ENCODE data around the gene TOMM40.

Gene TOMM40

GRCh38 chr19:44931541-44931940, 40.5 kb downstream of the TOMM40 start:
- DNase-seq: no peak

- DNase-seq: no peak
Measured at GRCh38 chr19:44939668-44940067, 48.6 kb downstream of the TOMM40 start.

GRCh38 chr19:44942067-44942571, 51.1 kb downstream of the TOMM40 start, which contains the start of gene APOC4:
TSS of gene APOC4 (plus strand) at chr19:44942237. CDS start at chr19:44942278, 41 bp downstream.
- no peak for DNase-seq

- DNase-seq: no peak
Measured at GRCh38 chr19:44943801-44944249, 52.8 kb downstream of the TOMM40 start.

GRCh38 chr19:44947041-44947581, 56.1 kb downstream of the TOMM40 start:
- no peak for DNase-seq

GRCh38 chr19:44948237-44948636, 57.2 kb downstream of the TOMM40 start:
- no peak for DNase-seq

GRCh38 chr19:44948763-44949374, 57.8 kb downstream of the TOMM40 start:
- DNase-seq: no peak

- DNase-seq: no peak
Measured at GRCh38 chr19:44949550-44949949, 58.5 kb downstream of the TOMM40 start.

- DNase-seq: peak; percentile 77
Measured at GRCh38 chr19:44951179-44952159, 60.4 kb downstream of the TOMM40 start.
